PC-9 (cell line): ENCODE results near the gene GBP1. TPM values are rescaled to one million over a fixed set of nuclear protein-coding genes. Genes with fewer than 3 reads are reported as not detected.
"Not testable (repeated sequence)": the region's sequence is repeated elsewhere in the genome, so short reads cannot be mapped to it uniquely, and the experiment has no call there.

Experiments used
- BruUV-seq: library from RNA; stranded (reverse); fragments of 400-500 nt; replicated peaks from 2 replicates; lab custom pipeline; 2021; lab: Mats Ljungman, UMichigan
- CTCF ChIA-PET: fragments of 300-600 bp; sonication (Branson Sonifier 250); formaldehyde crosslinking; loops from one replicate; lab custom pipeline; 2022; ENCODE audit warnings: antibody characterized with exemption; lab: Charles Lee
- POLR2A ChIA-PET: fragments of 300-600 bp; sonication (Branson Sonifier 250); formaldehyde crosslinking; loops from one replicate; lab custom pipeline; 2022; ENCODE audit warnings: antibody characterized with exemption; ENCODE audit not compliant: unreplicated experiment; lab: Charles Lee
- DNase-seq, 2 experiments: peaks; one replicate each; pipeline versions ENCODE4 v3.0.0 to v3.0.0-alpha.2; 2015 to 2022; ENCODE audit warnings: mixed read lengths in 1 of 2
- H2AFZ ChIP-seq: fragments of 200-600 bp; sonication (generic); 2 replicates; pipeline ENCODE4 v1.8.1; 2017; ENCODE audit warnings: antibody characterized with exemption
- H3F3A ChIP-seq: fragments of 200-600 bp; sonication (generic); 2 replicates; pipeline ENCODE4 v1.8.1; 2017; ENCODE audit warnings: antibody characterized with exemption, mild to moderate bottlenecking, low read depth; ENCODE audit not compliant: insufficient read depth
- H3K27ac ChIP-seq: fragments of 200-600 bp; sonication (generic); 2 replicates; pipeline ENCODE4 v1.6.1; 2016; ENCODE audit warnings: mixed run types
- H3K27me3 ChIP-seq: fragments of 200-600 bp; sonication (generic); 2 replicates; pipeline ENCODE4 v1.6.1; 2016; ENCODE audit warnings: low read depth, mixed run types; ENCODE audit not compliant: insufficient read depth
- H3K36me3 ChIP-seq: fragments of 200-600 bp; sonication (generic); 2 replicates; pipeline ENCODE4 v1.6.1; 2016; ENCODE audit warnings: low read depth, mixed run types
- H3K4me1 ChIP-seq: fragments of 200-600 bp; sonication (generic); replicated peaks from 2 replicates; pipeline ENCODE4 v1.6.1; 2016; ENCODE audit warnings: mixed run types; ENCODE audit not compliant: insufficient read depth
- H3K4me2 ChIP-seq: fragments of 200-600 bp; sonication (generic); 2 replicates; pipeline ENCODE4 v1.6.1; 2017; ENCODE audit warnings: mixed run types
- H3K4me3 ChIP-seq: fragments of 200-600 bp; sonication (generic); 2 replicates; pipeline ENCODE4 v1.6.1; 2016; ENCODE audit warnings: mixed run types
- H3K79me2 ChIP-seq: fragments of 200-600 bp; sonication (generic); 2 replicates; pipeline ENCODE4 v1.6.1; 2017; ENCODE audit warnings: low read depth, mixed run types
- H3K9me2 ChIP-seq: fragments of 200-600 bp; sonication (generic); 2 replicates; pipeline ENCODE4 v1.8.1; 2017; ENCODE audit warnings: mild to moderate bottlenecking; ENCODE audit not compliant: insufficient read depth
- H3K9me3 ChIP-seq: fragments of 200-600 bp; sonication (generic); 2 replicates; pipeline ENCODE4 v1.8.1; 2016; ENCODE audit warnings: low read depth; ENCODE audit not compliant: insufficient read depth
- H4K20me1 ChIP-seq: fragments of 200-600 bp; sonication (generic); 2 replicates; pipeline ENCODE4 v1.8.1; 2017; ENCODE audit not compliant: insufficient read depth
- EZH2 ChIP-seq: fragments of 200-600 bp; sonication (generic); IDR thresholded peaks from 2 replicates; pipeline ENCODE4 v1.8.0; 2017; ENCODE audit warnings: antibody characterized with exemption, low read depth
- intact Hi-C: fragments of 100-400 bp; cut with micrococcal nuclease; formaldehyde crosslinking; loops from one replicate; pipeline ENCODE4 v1.10.0; 2022; ENCODE audit not compliant: unreplicated experiment
- total RNA-seq: library from RNA; stranded (reverse); gene quantifications from 2 replicates; pipeline ENCODE4 v1.2.3, GENCODE V29; 2021
- TF ChIP-seq, protein P1 (sequence below): fragments of 200-600 bp; sonication (generic); conservative IDR thresholded peaks from 2 replicates; pipeline ENCODE4 v1.6.1; 2017; ENCODE audit warnings: mixed run types, antibody characterized with exemption, mild to moderate bottlenecking, moderate library complexity

The GBP1 gene
- total RNA-seq, 1 experiment from 2014 or later = 7.3 TPM

DNA sequence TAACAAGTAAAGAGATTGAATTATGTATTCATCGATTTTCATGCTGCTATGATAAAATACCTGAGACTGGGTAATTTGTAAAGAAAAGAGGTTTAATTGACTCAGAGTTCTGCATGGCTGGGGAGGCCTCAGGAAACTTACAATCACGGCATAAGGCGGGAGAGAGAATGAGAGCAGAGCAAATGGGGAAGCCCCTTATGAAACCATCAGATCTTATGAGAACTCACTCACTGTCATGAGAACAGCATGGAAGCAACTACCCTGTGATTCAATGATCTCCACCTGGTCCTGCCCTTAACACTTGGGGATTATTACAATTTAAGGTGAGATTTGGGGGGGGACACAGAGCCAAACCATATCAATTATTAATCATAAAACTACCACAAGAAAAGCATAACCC is 39.1 kb downstream of the GBP1 start:
- no peak for TF ChIP-seq EZH2
- TF ChIP-seq, protein P1, sequence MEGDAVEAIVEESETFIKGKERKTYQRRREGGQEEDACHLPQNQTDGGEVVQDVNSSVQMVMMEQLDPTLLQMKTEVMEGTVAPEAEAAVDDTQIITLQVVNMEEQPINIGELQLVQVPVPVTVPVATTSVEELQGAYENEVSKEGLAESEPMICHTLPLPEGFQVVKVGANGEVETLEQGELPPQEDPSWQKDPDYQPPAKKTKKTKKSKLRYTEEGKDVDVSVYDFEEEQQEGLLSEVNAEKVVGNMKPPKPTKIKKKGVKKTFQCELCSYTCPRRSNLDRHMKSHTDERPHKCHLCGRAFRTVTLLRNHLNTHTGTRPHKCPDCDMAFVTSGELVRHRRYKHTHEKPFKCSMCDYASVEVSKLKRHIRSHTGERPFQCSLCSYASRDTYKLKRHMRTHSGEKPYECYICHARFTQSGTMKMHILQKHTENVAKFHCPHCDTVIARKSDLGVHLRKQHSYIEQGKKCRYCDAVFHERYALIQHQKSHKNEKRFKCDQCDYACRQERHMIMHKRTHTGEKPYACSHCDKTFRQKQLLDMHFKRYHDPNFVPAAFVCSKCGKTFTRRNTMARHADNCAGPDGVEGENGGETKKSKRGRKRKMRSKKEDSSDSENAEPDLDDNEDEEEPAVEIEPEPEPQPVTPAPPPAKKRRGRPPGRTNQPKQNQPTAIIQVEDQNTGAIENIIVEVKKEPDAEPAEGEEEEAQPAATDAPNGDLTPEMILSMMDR = no peak
- no peaks in the 10 kb centered on the region for H3K9me2 ChIP-seq
- H3K9me3 ChIP-seq = no peaks in the 10 kb centered on the region
- no peak overlapping the region for H2AFZ ChIP-seq
- no peak overlapping the region for H3K4me3 ChIP-seq
- H3K79me2 ChIP-seq = peaks cover 7% of the 10 kb centered on the region; the same call in 1 of the 2 replicates
- H3F3A ChIP-seq = peaks cover 19% of the 10 kb centered on the region
- H3K36me3 ChIP-seq = no peaks in the 10 kb centered on the region
- intact Hi-C loops = no loop called here
- POLR2A ChIA-PET = no interaction called here
- H3K27me3 ChIP-seq = no peaks in the 10 kb centered on the region
- BruUV-seq = no TSS peak
- H3K4me1 ChIP-seq = peaks cover 21% of the 10 kb centered on the region
- no peak overlapping the region for H3K4me2 ChIP-seq
- H4K20me1 ChIP-seq = no peaks in the 10 kb centered on the region
- CTCF ChIA-PET = no interaction called here
- DNase-seq = no peak
- no peak overlapping the region for H3K27ac ChIP-seq

DNA sequence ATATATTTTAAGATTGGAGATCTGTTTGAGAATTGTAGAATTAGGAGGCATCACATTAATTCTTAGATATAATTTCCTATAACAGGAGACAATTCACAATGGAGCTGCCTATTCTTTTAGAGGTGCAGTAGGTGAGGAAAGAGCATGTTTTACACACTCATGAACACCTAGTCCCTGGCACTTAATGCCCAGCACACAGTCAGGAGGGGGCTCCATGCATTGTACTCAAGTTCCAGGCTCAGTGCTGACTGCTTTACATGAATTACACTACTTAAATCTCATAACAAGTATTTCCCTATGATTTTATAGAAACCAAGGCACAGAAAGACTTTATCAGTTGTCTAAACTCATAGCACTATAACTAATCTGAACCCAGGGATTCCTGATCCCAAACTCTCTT is 42.0 kb downstream of the GBP1 start:
- peak overlapping the region; percentile 79 for H2AFZ ChIP-seq
- H3K36me3 ChIP-seq = 0 out of 2 replicates have a peak, but pooled peaks cover 10% of the 10 kb centered on the region
- TF ChIP-seq EZH2 = no peak
- TF ChIP-seq, protein P1 = no peak
- CTCF ChIA-PET = interaction anchor here (0.6 kb wide), 1 partner anchor 1758 kb away, joined by 3 read pairs; no protein-coding TSS in a partner anchor
- intact Hi-C loops = loop anchor here (2.0 kb wide), 1 partner anchor 42 kb away; the partner anchor contains the start of gene GBP1
- H3K4me2 ChIP-seq = peak overlapping the region; percentile 80
- peak overlapping the region; percentile 78 for H3K27ac ChIP-seq
- no peaks in the 10 kb centered on the region for H4K20me1 ChIP-seq
- peaks cover 28% of the 10 kb centered on the region for H3F3A ChIP-seq
- peak overlapping the region; percentile 57 for H3K4me3 ChIP-seq
- H3K4me1 ChIP-seq = peaks cover 38% of the 10 kb centered on the region
- DNase-seq = no peak
- no peaks in the 10 kb centered on the region for H3K9me2 ChIP-seq
- no peaks in the 10 kb centered on the region for H3K27me3 ChIP-seq
- H3K9me3 ChIP-seq = no peaks in the 10 kb centered on the region
- no TSS peak for BruUV-seq
- POLR2A ChIA-PET = interaction anchor here (0.9 kb wide), 1 partner anchor 94 kb away, joined by 6 read pairs; no protein-coding TSS in a partner anchor
- H3K79me2 ChIP-seq = peaks cover 12% of the 10 kb centered on the region

DNA sequence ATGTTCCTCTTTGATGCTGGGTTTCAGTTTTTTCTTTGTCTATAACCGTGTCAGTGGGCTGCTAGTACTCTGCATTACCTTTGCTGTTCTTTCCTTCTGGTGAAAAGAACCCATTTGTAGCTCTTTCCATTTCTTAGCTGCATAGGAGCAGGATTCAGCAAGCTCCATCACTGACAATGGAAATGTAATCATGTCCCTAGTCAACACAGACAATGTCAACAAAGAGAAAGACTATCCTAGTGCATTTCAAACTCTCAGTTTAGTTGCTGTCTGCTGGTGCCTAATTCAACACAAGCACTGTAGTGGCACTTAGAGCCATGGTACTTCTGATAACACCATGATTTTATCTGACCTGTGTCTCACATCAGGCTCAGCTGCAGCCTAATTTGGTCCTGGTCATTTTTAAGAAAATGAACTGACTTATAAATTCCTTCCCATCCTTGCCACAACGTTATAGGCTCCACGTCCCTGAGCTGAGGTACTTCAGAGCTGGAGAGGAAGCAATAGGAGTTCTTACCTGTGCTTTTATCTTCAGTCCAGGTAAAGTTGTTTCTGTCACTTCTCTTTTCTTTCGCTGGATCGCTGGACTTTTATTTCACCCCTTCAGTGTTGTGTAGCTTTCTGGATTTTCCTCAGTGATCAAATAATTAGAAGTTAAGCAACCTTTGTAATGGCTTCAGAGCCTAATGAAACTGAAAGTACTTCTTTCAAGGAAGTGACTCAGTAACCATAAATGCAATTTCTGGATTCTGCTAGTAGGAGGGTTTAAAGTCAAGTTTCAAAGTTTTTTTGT is 42.6 kb downstream of the GBP1 start, which contains the start of gene GBP3:
Gene GBP3, minus strand, starts transcription at position 700 of the 793 bp plus-strand sequence. CDS start 2,145 bp downstream, outside the sequence.
- no peaks in the 10 kb centered on the region for H3K9me2 ChIP-seq

DNA sequence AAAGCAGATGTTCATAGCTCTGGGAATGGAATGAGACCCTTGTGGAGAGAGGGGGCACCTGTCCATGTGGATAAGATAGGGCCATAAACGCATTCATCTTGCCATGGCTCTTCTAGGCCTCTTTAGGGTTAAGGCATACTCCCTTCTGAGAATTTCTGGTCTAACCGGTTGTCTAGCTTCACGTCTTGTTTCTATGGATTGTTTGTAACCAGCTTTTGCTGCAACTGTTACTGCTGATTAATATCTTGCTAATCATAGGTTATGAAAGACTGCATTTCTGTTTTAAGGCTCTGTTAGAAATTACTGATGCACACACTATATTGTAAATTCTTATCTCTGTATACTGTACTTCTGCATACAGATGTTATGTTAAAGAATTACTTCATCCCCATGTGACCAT is 46.7 kb downstream of the GBP1 start:
- Histone ChIP-seq H3K79me2 (peaks cover 12% of the 10 kb centered on the region), H3K4me1 (peaks cover 49% of the 10 kb centered on the region), H3K4me2 (peak overlapping the region; percentile 20), H3K36me3 (peaks cover 16% of the 10 kb centered on the region; the same call in 1 of the 2 replicates), H3F3A (peaks cover 28% of the 10 kb centered on the region), H3K27ac (peak overlapping the region; percentile 2; the same call in 1 of the 2 replicates)
- H3K27me3 ChIP-seq, DNase-seq, H4K20me1 ChIP-seq, H3K9me3 ChIP-seq, H3K9me2 ChIP-seq, CTCF ChIA-PET, BruUV-seq, POLR2A ChIA-PET, H3K4me3 ChIP-seq, H2AFZ ChIP-seq, intact Hi-C loops: not testable (repeated sequence)

More for the DNA sequence above, 42.6 kb downstream of the GBP1 start, which contains the start of gene GBP3:
- peak within 1 kb of the TSS; percentile 57 for H3K4me3 ChIP-seq
- H3K4me1 ChIP-seq = peaks cover 41% of the 10 kb centered on the region
- peak within 1 kb of the TSS; percentile 78 for H3K27ac ChIP-seq
- POLR2A ChIA-PET = interaction anchor here (0.6 to 1.1 kb wide), 7 partner anchors 34 to 930 kb away, joined by 3 to 20 read pairs (median 5); partner anchors contain the start of gene GBP1
- TF ChIP-seq EZH2 = no peak
- TF ChIP-seq, protein P1 = no peak
- H3K4me2 ChIP-seq = peak within 1 kb of the TSS; percentile 80
- TSS peak; percentile 56 for BruUV-seq
- intact Hi-C loops = loop anchor here (2.0 kb wide), 1 partner anchor 42 kb away; the partner anchor contains the start of gene GBP1
- H3K27me3 ChIP-seq = no peaks in the 10 kb centered on the region
- peak in 1 of 2 experiments; percentile 82 for DNase-seq
- H3K9me3 ChIP-seq = no peaks in the 10 kb centered on the region
- peak within 1 kb of the TSS; percentile 79 for H2AFZ ChIP-seq
- CTCF ChIA-PET = interaction anchor here (0.5 to 1.1 kb wide), 2 partner anchors 177 to 1829 kb away, joined by 6 to 7 read pairs; partner anchors contain the start of gene GBP4
- peaks cover 28% of the 10 kb centered on the region for H3F3A ChIP-seq
- H3K79me2 ChIP-seq = peaks cover 12% of the 10 kb centered on the region
- H3K36me3 ChIP-seq = 0 out of 2 replicates have a peak, but pooled peaks cover 10% of the 10 kb centered on the region
- H4K20me1 ChIP-seq = no peaks in the 10 kb centered on the region
